ENCODE measurements around the gene CYP4F22. TPM values are rescaled to one million over a fixed set of nuclear protein-coding genes. Genes with fewer than 3 reads are reported as not detected.
"Not testable (repeated sequence)": the region's sequence is repeated elsewhere in the genome, so short reads cannot be mapped to it uniquely, and the experiment has no call there.

Gene CYP4F22
- total RNA-seq, 6 donors from 2014 or later = 0.11 to 3.1 (median 0.20) TPM; not detected in 1

DNA sequence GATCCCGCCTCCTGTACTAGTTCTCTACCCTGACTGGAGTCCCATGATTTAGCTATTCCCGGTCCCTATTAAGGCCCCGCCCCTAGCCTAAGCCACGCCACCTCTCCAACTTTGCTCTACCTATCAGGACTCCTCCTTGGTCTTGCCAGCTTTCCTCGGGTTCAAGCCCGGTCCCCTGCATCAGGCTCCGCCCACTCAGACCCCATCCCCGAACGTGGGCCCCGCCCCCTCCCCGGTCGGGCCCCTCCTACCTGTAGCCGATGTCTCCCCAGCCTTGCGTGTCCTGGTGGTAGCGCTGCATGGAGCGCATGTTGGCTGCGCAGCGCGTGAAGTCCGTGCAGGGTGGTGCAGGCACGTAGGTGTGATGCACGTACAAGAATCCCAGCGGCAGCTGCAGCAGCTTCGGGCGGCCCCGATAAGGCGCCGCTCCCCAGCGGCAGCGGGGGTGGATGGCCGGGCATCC, 36.7 kb upstream of the CYP4F22 start:
- no peak overlapping the region for H3K27ac ChIP-seq
- no peak for TF ChIP-seq POLR2A (IDR thresholded peaks at IDR 0.05)
- TF ChIP-seq POLR2AphosphoS5 (IDR thresholded peaks at IDR 0.05) = no peak
- no peak for TF ChIP-seq EP300 (IDR thresholded peaks at IDR 0.05)
- TF ChIP-seq, protein P1, sequence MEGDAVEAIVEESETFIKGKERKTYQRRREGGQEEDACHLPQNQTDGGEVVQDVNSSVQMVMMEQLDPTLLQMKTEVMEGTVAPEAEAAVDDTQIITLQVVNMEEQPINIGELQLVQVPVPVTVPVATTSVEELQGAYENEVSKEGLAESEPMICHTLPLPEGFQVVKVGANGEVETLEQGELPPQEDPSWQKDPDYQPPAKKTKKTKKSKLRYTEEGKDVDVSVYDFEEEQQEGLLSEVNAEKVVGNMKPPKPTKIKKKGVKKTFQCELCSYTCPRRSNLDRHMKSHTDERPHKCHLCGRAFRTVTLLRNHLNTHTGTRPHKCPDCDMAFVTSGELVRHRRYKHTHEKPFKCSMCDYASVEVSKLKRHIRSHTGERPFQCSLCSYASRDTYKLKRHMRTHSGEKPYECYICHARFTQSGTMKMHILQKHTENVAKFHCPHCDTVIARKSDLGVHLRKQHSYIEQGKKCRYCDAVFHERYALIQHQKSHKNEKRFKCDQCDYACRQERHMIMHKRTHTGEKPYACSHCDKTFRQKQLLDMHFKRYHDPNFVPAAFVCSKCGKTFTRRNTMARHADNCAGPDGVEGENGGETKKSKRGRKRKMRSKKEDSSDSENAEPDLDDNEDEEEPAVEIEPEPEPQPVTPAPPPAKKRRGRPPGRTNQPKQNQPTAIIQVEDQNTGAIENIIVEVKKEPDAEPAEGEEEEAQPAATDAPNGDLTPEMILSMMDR (IDR thresholded peaks at IDR 0.05) = no peak
- ATAC-seq (ENCODE audit: low FRiP score in 2 of 2) = no peak

DNA sequence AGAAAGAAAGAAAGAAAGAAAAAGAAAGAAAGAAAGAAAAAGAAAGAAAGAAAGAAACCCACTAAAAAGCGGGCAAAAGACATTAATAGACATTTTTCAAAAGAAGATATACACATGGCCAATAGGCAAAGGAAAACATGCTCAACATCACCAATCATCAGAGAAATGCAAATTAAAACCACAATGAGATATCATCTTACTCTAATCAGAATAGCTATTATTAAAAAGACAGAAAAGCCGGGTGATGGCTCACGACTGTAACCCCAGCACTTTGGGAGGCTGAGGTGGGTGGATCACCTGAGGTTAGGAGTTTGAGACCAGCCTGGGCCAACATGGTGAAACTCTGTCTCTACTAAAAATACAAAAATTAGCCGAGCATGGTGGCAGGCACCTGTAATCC, 34.5 kb upstream of the CYP4F22 start:
- peaks cover 9 to 14% (median 9%) of the 10 kb centered on the region in 4 donors for H3K4me1 ChIP-seq
- 53 to 70% methylated on average over 4 of the region's 4 CpGs for WGBS, 2 donors
- not testable (repeated sequence) for H3K4me3 ChIP-seq; H3K36me3 ChIP-seq; H3K27me3 ChIP-seq; H3K9me3 ChIP-seq; H3K27ac ChIP-seq; DNase-seq; ATAC-seq (ENCODE audit: low FRiP score in 2 of 2)

More for the DNA sequence above, 36.7 kb upstream of the CYP4F22 start:
- Histone ChIP-seq H3K9me3 (no peaks in the 10 kb centered on the region), H3K27me3 (peaks cover 0 to 10% (median 3%) of the 10 kb centered on the region in 4 donors), H3K36me3 (no peaks in the 10 kb centered on the region), H3K4me3 (no peak overlapping the region), H3K4me1 (peaks cover 9 to 22% (median 13%) of the 10 kb centered on the region in 4 donors)
- WGBS, 2 donors = 47 to 60% methylated on average over 12 to 29 of the region's 31 CpGs
- peak in 1 of 2 donors; percentile 77 for DNase-seq

DNA sequence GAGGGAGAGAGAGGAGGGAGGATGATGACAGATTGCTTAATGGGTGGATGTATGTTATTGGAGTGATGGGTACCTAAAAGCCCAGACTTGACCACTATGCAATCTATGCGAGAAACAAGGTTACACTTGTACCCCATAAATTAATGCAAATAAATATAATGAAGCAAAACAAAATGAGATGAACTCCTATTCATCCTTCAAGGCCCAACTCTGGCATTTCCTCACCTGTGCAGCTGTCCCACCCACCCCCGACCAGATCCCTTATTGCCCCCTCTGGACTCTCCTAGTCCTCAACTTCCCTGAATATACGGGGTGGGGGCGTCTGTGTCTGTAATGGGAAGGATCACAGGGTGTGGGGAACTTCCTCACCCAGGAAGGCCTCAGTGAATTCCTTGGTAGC, 33.2 kb upstream of the CYP4F22 start:
- Histone ChIP-seq H3K4me1 (peaks cover 0 to 4% (median 0%) of the 10 kb centered on the region in 4 donors), H3K4me3 (no peak overlapping the region), H3K36me3 (no peaks in the 10 kb centered on the region), H3K9me3 (no peaks in the 10 kb centered on the region), H3K27ac (no peak overlapping the region), H3K27me3 (no peaks in the 10 kb centered on the region)
- ATAC-seq (ENCODE audit: low FRiP score in 2 of 2) (no peak), DNase-seq (no peak)
- TF ChIP-seq POLR2A (IDR thresholded peaks at IDR 0.05) (no peak), EP300 (IDR thresholded peaks at IDR 0.05) (no peak), POLR2AphosphoS5 (IDR thresholded peaks at IDR 0.05) (no peak)
- TF ChIP-seq, protein P1 (IDR thresholded peaks at IDR 0.05) = no peak
- 81 to 86% methylated on average over 4 of the region's 4 CpGs for WGBS, 2 donors

DNA sequence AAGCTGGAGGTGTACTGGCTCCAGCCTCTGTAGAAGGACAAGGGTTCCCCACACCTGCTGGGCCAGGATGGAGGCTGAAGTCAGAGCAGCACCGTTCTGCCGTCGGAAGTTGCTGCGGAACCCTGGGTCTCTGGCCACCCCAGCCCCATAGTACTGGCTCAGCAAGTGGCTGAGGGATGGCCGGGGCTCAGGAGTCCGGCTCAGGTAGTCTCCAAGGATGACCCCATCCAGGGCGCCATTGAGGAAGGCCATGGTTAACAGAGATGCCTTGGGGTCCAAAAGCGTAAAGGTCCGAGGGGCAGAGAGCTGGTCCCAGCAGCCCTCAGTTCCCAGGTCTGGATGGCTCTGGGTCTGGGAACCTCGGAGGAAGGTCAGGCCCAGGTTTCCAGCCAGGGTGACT, 32.7 kb upstream of the CYP4F22 start:
- TF ChIP-seq, protein P1 (IDR thresholded peaks at IDR 0.05) = no peak
- no peak for TF ChIP-seq POLR2AphosphoS5 (IDR thresholded peaks at IDR 0.05)
- TF ChIP-seq EP300 (IDR thresholded peaks at IDR 0.05) = no peak
- no peak for TF ChIP-seq POLR2A (IDR thresholded peaks at IDR 0.05)
- 95 to 100% methylated on average over 3 to 10 of the region's 10 CpGs for WGBS, 2 donors
- Histone ChIP-seq H3K4me1 (no peaks in the 10 kb centered on the region), H3K4me3 (no peak overlapping the region), H3K36me3 (no peaks in the 10 kb centered on the region), H3K9me3 (no peaks in the 10 kb centered on the region), H3K27me3 (no peaks in the 10 kb centered on the region), H3K27ac (no peak overlapping the region)
- ATAC-seq (ENCODE audit: low FRiP score in 2 of 2) = peak in 1 of 2 donors; percentile 27
- DNase-seq = no peak

DNA sequence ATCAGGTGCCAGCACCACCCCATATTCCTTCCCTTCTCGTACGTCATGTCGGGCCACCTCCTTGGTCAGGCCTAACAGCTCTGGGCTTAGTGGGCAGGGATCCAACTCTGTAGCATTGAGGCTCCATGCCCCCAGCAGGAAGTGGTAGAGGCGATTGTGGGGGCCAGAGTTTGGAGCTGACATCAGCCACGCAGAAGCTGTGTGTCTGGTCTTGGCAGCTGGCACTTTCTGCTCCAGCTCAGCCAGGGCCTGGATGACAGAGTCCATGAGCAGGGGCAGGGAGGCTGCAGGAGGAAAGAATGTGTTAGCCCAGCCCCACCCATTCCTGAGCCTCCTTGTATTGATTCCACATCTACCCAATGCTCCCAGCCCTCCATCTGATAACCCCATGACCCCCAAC, 32.0 kb upstream of the CYP4F22 start:
- H3K36me3 ChIP-seq = no peaks in the 10 kb centered on the region
- H3K4me3 ChIP-seq = no peak overlapping the region
- ATAC-seq (ENCODE audit: low FRiP score in 2 of 2) (no peak), DNase-seq (no peak)
- H3K4me1 ChIP-seq = no peaks in the 10 kb centered on the region
- no peaks in the 10 kb centered on the region for H3K27me3 ChIP-seq
- no peak overlapping the region for H3K27ac ChIP-seq
- TF ChIP-seq EP300 (IDR thresholded peaks at IDR 0.05) = no peak
- no peak for TF ChIP-seq POLR2A (IDR thresholded peaks at IDR 0.05)
- no peak for TF ChIP-seq POLR2AphosphoS5 (IDR thresholded peaks at IDR 0.05)
- TF ChIP-seq, protein P1 (IDR thresholded peaks at IDR 0.05) = no peak
- WGBS, 2 donors = 50 to 73% methylated on average over 5 of the region's 5 CpGs
- no peaks in the 10 kb centered on the region for H3K9me3 ChIP-seq
